ENCODE results near the gene ACSL5. TPM values are rescaled to one million over a fixed set of nuclear protein-coding genes. Genes with fewer than 3 reads are reported as not detected.
A peak's percentile ranks its signal among the peaks of the same experiment; 100 is the strongest.
"Not testable (repeated sequence)": the region's sequence is repeated elsewhere in the genome, so short reads cannot be mapped to it uniquely, and the experiment has no call there.

Gene ACSL5
- total RNA-seq, 4 donors from 2014 or later, result 91.6 to 315 (median 178) TPM

DNA sequence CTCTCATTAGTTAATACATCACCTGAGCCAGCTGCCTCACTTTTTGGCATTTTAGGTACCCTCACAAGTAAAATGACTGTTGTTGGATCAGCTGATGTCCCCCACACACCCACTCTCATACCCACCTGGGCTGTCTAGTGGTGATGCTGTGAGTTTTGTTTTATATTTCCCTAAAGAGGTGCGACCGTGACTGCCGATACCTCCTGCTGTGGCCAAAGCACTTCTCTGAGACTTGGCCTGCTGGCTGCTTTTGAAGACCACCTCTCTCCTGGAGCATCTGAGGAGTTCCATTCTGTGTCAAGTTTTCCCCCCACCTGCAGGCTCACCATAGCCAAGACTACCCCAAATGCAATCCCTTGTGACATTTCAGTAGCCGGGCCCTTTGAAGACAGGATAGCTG, 6.4 kb upstream of the ACSL5 start:
- WGBS, 2 donors (ENCODE audit: low coverage in 1 of 2), result 100% methylated on average over 1 to 4 of the region's 4 CpGs
- no peaks in the 10 kb centered on the region for H3K9me3 ChIP-seq
- no peaks in the 10 kb centered on the region for H3K27me3 ChIP-seq
- TF ChIP-seq, protein P1, sequence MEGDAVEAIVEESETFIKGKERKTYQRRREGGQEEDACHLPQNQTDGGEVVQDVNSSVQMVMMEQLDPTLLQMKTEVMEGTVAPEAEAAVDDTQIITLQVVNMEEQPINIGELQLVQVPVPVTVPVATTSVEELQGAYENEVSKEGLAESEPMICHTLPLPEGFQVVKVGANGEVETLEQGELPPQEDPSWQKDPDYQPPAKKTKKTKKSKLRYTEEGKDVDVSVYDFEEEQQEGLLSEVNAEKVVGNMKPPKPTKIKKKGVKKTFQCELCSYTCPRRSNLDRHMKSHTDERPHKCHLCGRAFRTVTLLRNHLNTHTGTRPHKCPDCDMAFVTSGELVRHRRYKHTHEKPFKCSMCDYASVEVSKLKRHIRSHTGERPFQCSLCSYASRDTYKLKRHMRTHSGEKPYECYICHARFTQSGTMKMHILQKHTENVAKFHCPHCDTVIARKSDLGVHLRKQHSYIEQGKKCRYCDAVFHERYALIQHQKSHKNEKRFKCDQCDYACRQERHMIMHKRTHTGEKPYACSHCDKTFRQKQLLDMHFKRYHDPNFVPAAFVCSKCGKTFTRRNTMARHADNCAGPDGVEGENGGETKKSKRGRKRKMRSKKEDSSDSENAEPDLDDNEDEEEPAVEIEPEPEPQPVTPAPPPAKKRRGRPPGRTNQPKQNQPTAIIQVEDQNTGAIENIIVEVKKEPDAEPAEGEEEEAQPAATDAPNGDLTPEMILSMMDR (IDR thresholded peaks at IDR 0.05), result no peak
- TF ChIP-seq POLR2A (IDR thresholded peaks at IDR 0.05) (no peak), POLR2AphosphoS5 (IDR thresholded peaks at IDR 0.05) (no peak), EP300 (IDR thresholded peaks at IDR 0.05; ENCODE audit: low read depth) (no peak)
- H3K4me3 ChIP-seq, result no peak overlapping the region
- H3K4me1 ChIP-seq, result peaks cover 19 to 35% (median 25%) of the 10 kb centered on the region in 4 donors
- intact Hi-C loops (cut with DNase I; ENCODE audit: low total_unique reads) (no loop called here), in situ Hi-C loops (cut with MboI; ENCODE audit: low pct_ligation_motif_present in 1 of 4, low pct_unique_long_range_greater_than_20kb in 1 of 4, low sequenced_read_pairs in 3 of 4) (no loop called here)
- H3K27ac ChIP-seq, result no peak overlapping the region
- no peaks in the 10 kb centered on the region for H3K36me3 ChIP-seq
- peak; percentile 3 for DNase-seq

DNA sequence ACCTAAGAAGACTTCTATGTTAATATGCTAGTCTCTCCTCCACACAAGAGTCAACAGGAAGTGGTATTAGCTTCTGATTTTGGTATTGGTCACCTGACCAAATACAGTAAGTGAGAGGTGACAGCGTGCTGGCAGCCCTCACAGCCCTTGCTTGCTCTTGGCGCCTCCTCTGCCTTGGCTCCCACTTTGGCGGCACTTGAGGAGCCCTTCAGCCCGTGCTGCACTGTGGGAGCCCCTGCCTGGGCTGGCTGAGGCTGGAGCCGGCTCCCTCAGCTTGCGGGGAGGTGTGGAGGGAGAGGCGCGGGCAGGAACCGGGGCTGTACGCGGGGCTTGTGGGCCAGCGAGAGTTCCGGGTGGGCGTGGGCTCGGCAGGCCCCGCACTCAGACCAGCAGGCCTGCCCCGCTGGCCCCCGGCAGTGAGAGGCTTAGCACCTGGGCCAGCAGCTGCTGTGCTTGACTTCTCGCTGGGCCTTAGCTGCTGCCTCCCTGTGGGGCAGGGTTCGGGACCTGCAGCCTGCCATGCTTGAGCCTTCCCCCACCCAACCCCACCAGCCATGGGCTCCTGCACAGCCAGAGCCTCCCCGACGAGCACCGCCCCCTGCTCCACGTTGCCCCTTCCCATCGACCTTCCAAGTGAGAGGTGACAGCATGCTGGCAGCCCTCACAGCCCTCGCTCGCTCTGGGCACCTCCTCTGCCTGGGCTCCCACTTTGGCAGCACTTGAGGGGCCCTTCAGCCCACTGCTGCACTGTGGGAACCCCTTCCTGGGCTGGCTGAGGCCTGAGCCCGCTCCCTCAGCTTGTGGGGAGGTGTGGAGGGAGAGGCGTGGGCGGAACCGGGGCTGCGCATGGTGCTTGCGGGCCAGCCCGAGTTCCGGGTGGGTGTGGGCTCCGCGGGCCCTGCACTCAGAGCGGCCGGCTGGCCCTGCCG, 4.2 kb upstream of the ACSL5 start:
- intact Hi-C loops (cut with DNase I; ENCODE audit: low total_unique reads) (no loop called here), in situ Hi-C loops (cut with MboI; ENCODE audit: low pct_ligation_motif_present in 1 of 4, low pct_unique_long_range_greater_than_20kb in 1 of 4, low sequenced_read_pairs in 3 of 4) (no loop called here)
- no peak overlapping the region for H3K4me3 ChIP-seq
- DNase-seq, result peak; percentile 8
- H3K4me1 ChIP-seq, result peaks cover 5 to 21% (median 12%) of the 10 kb centered on the region in 4 donors
- H3K36me3 ChIP-seq, result no peaks in the 10 kb centered on the region
- WGBS, 2 donors (ENCODE audit: low coverage in 1 of 2), result 60 to 84% methylated on average over 1 to 34 of the region's 40 CpGs
- TF ChIP-seq, protein P1 (IDR thresholded peaks at IDR 0.05), result no peak
- TF ChIP-seq POLR2AphosphoS5 (IDR thresholded peaks at IDR 0.05) (no peak), EP300 (IDR thresholded peaks at IDR 0.05; ENCODE audit: low read depth) (no peak), POLR2A (IDR thresholded peaks at IDR 0.05) (no peak)
- H3K27me3 ChIP-seq, result no peaks in the 10 kb centered on the region
- no peaks in the 10 kb centered on the region for H3K9me3 ChIP-seq
- no peak overlapping the region for H3K27ac ChIP-seq

DNA sequence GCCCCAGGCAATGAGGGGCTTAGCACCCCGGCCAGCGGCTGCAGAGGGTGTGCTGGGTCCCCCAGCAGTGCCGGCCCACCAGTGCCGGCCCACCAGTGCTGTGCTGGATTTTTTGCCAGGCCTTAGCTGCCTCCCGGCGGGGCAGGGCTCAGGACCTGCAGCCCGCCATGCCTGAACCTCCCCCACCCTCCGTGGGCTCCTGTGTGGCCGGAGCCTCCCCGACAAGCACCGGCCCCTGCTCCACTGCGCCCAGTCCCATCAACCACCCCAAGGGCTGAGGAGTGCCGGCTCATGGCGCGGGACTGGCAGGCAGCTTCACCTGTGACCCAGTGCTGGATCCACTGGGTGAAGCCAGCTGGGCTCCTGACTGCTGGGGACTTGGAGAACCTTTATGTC, 3.5 kb upstream of the ACSL5 start:
- in situ Hi-C loops (cut with MboI; ENCODE audit: low pct_ligation_motif_present in 1 of 4, low pct_unique_long_range_greater_than_20kb in 1 of 4, low sequenced_read_pairs in 3 of 4), result no loop called here
- Histone ChIP-seq H3K36me3 (no peaks in the 10 kb centered on the region), H3K27ac (no peak overlapping the region), H3K9me3 (no peaks in the 10 kb centered on the region), H3K4me1 (peaks cover 4 to 22% (median 16%) of the 10 kb centered on the region in 4 donors), H3K27me3 (no peaks in the 10 kb centered on the region), H3K4me3 (no peak overlapping the region)
- intact Hi-C loops (cut with DNase I; ENCODE audit: low total_unique reads), result no loop called here
- WGBS, 2 donors (ENCODE audit: low coverage in 1 of 2), result 98% methylated on average over 12 of the region's 15 CpGs; no CpG with 5 or more reads in 1 of the 2 donors
- TF ChIP-seq, protein P1 (IDR thresholded peaks at IDR 0.05), result no peak
- TF ChIP-seq POLR2A (IDR thresholded peaks at IDR 0.05) (no peak), POLR2AphosphoS5 (IDR thresholded peaks at IDR 0.05) (no peak), EP300 (IDR thresholded peaks at IDR 0.05; ENCODE audit: low read depth) (no peak)
- peak; percentile 3 for DNase-seq

DNA sequence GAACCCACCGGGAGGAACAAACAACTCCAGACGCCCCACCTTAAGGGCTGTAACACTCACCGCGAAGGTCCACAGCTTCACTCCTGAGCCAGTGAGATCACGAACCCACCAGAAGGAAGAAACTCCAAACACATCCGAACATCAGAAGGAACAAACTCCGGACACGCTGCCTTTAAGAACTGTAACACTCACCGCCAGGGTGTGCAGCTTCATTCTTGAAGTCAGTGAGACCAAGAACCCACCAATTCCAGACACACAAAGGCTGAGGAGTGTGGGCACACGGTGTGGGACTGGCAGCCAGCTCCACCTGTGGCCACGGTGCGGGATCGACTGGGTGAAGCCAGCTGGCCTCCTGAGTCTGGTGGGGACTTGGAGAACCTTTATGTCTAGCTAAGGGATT, 2.6 kb upstream of the ACSL5 start:
- H3K9me3 ChIP-seq; in situ Hi-C loops (cut with MboI; ENCODE audit: low pct_ligation_motif_present in 1 of 4, low pct_unique_long_range_greater_than_20kb in 1 of 4, low sequenced_read_pairs in 3 of 4); H3K27me3 ChIP-seq; H3K36me3 ChIP-seq; DNase-seq; intact Hi-C loops (cut with DNase I; ENCODE audit: low total_unique reads); H3K4me3 ChIP-seq; H3K27ac ChIP-seq: not testable (repeated sequence)
- 96% methylated on average over 13 of the region's 13 CpGs; no CpG with 5 or more reads in 1 of the 2 donors for WGBS, 2 donors (ENCODE audit: low coverage in 1 of 2)
- H3K4me1 ChIP-seq, result peaks cover 0 to 19% (median 17%) of the 10 kb centered on the region in 4 donors

DNA sequence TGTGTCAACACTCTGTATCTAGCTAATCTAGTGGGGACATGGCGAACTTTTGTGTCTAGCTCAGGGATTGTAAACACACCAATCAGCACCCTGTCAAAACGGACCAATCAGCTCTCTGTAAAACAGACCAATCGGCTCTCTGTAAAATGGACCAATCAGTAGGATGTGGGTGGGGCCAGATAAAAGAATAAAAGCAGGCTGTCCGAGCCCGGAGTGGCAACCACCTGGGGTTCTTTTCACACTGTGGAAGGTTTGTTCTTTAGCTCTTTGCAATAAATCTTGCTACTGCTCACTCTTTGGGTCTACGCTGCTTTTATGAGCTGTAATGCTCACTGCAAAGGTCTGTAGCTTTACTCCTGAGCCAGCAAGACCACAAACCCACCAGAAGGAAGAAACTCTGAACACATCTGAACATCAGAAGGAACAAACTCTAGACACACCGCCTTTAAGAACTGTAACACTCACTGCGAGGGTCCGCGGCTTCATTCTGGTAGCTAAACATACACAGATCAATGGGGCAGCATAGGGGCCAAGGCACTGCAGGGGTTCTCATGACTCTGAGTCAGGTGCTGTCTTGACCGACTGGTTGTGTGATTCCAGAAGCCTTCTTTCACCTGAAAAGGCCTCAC, 1.6 kb upstream of the ACSL5 start:
- intact Hi-C loops (cut with DNase I; ENCODE audit: low total_unique reads); H3K4me3 ChIP-seq; H3K27ac ChIP-seq; DNase-seq; H3K9me3 ChIP-seq; H3K36me3 ChIP-seq; H3K27me3 ChIP-seq; in situ Hi-C loops (cut with MboI; ENCODE audit: low pct_ligation_motif_present in 1 of 4, low pct_unique_long_range_greater_than_20kb in 1 of 4, low sequenced_read_pairs in 3 of 4): not testable (repeated sequence)
- H3K4me1 ChIP-seq, result peaks cover 0 to 26% (median 21%) of the 10 kb centered on the region in 4 donors
- 92 to 94% methylated on average over 4 to 11 of the region's 11 CpGs for WGBS, 2 donors (ENCODE audit: low coverage in 1 of 2)

Data from transverse colon (tissue), 4 donors.